Measurements from ENCODE around the gene APMAP. TPM values are rescaled to one million over a fixed set of nuclear protein-coding genes. Genes with fewer than 3 reads are reported as not detected.

APMAP gene
- 109 and 111 TPM in 2 replicates for total RNA-seq

GRCh38 chr20:24992487-24993205 is at the start of gene APMAP:
Gene APMAP (minus strand): TSS chr20:24992751. CDS start chr20:24992688, 63 bp downstream.

GRCh38 chr20:24948939-24949679 is 43.4 kb downstream of the APMAP start, which contains the start of gene CST7:
Gene CST7 (plus strand): TSS chr20:24949269. CDS start chr20:24949506, 237 bp downstream.

Other genes with a start within 250 kb of the APMAP start
- gene CST7, start 43.5 kb downstream of the APMAP start, total RNA-seq, result not detected in 2 replicates
- 17.0 and 17.2 TPM in 2 replicates for gene ACSS1, start 65.4 kb upstream of the APMAP start, total RNA-seq
- gene VSX1, start 89.4 kb upstream of the APMAP start, total RNA-seq, result not detected in 2 replicates
- gene ENTPD6, start 203.0 kb upstream of the APMAP start, total RNA-seq, result 50.5 and 68.6 TPM in 2 replicates